OCI-LY7 (cell line): Measurements from ENCODE around the gene CBX8. TPM values are rescaled to one million over a fixed set of nuclear protein-coding genes. Genes with fewer than 3 reads are reported as not detected.

Source experiments
- BruUV-seq: library from RNA; stranded (reverse); fragments of 400-500 nt; replicated peaks from 2 replicates; lab custom pipeline; 2021; lab: Mats Ljungman, UMichigan
- CTCF ChIA-PET: fragments of 300-600 bp; sonication (Branson Sonifier 250); formaldehyde crosslinking; loops from one replicate; lab custom pipeline; 2022; ENCODE audit warnings: antibody characterized with exemption; ENCODE audit not compliant: unreplicated experiment; lab: Charles Lee
- POLR2A ChIA-PET: fragments of 300-600 bp; sonication (Branson Sonifier 250); formaldehyde crosslinking; loops from one replicate; lab custom pipeline; 2022; ENCODE audit warnings: antibody characterized with exemption; lab: Charles Lee
- DNase-seq: peaks from one replicate; pipeline ENCODE4 v3.0.0-alpha.2; 2015; ENCODE audit warnings: low spot score
- H2AFZ ChIP-seq: fragments of 200-600 bp; sonication (generic), shearing (Covaris generic); 2 replicates; pipeline ENCODE4 v1.6.1; 2014; ENCODE audit warnings: mild to moderate bottlenecking, antibody characterized with exemption, low read length, moderate library complexity
- H3K27ac ChIP-seq: fragments of 200-600 bp; sonication (generic); 2 replicates; pipeline ENCODE4 v1.5.1; 2014; ENCODE audit warnings: mixed run types, low read depth, mild to moderate bottlenecking, moderate library complexity, low read length, inconsistent platforms; ENCODE audit not compliant: poor library complexity, severe bottlenecking
- H3K36me3 ChIP-seq: fragments of 200-600 bp; sonication (generic); 2 replicates; pipeline ENCODE4 v1.6.1; 2014; ENCODE audit warnings: mild to moderate bottlenecking, antibody characterized with exemption, low read length, moderate library complexity, mixed read lengths; ENCODE audit not compliant: insufficient read depth
- H3K4me1 ChIP-seq: fragments of 200-600 bp; sonication (generic); 2 replicates; pipeline ENCODE4 v1.5.1; 2014; ENCODE audit warnings: mild to moderate bottlenecking, low read length; ENCODE audit not compliant: insufficient read depth, poor library complexity, severe bottlenecking
- H3K4me2 ChIP-seq: fragments of 200-600 bp; sonication (generic); 2 replicates; pipeline ENCODE4 v1.6.1; 2014; ENCODE audit warnings: mild to moderate bottlenecking, low read length
- H3K4me3 ChIP-seq: fragments of 200-600 bp; sonication (generic); 2 replicates; pipeline ENCODE4 v1.5.1; 2014; ENCODE audit warnings: mild to moderate bottlenecking, low read depth, low read length; ENCODE audit not compliant: poor library complexity, severe bottlenecking
- H3K79me2 ChIP-seq: fragments of 200-600 bp; sonication (generic); 2 replicates; pipeline ENCODE4 v1.6.1; 2016; ENCODE audit warnings: low read depth, mild to moderate bottlenecking, low read length, moderate library complexity, mixed read lengths; ENCODE audit not compliant: insufficient read depth
- H3K9me2 ChIP-seq: fragments of 200-600 bp; sonication (generic); 2 replicates; pipeline ENCODE4 v1.6.1; 2016; ENCODE audit warnings: mild to moderate bottlenecking, low read length, mixed read lengths; ENCODE audit not compliant: insufficient read depth
- H3K9me3 ChIP-seq: fragments of 200-600 bp; sonication (generic); 2 replicates; pipeline ENCODE4 v1.6.1; 2014; ENCODE audit warnings: mild to moderate bottlenecking, mixed run types, low read length, mixed read lengths
- H4K20me1 ChIP-seq: fragments of 200-600 bp; sonication (generic); 2 replicates; pipeline ENCODE4 v1.6.1; 2014; ENCODE audit warnings: mild to moderate bottlenecking, antibody characterized with exemption, low read length, moderate library complexity, mixed read lengths; ENCODE audit not compliant: insufficient read depth
- EZH2phosphoT487 ChIP-seq: fragments of 200-600 bp; sonication (generic); IDR thresholded peaks from 2 replicates; pipeline ENCODE4 v1.6.1; 2018; ENCODE audit warnings: low read depth, borderline replicate concordance, mild to moderate bottlenecking, mixed run types, antibody characterized with exemption, low read length, moderate library complexity, mixed read lengths
- intact Hi-C: fragments of 100-400 bp; cut with micrococcal nuclease; formaldehyde crosslinking; loops from one replicate; pipeline ENCODE4 v1.10.0; 2022; ENCODE audit not compliant: unreplicated experiment
- total RNA-seq, 2 experiments: library from RNA; depleted of rRNA in 1 of 2; stranded (reverse); fragments of >200 nt in 1 of 2; shearing (Covaris generic) in 1 of 2; gene quantifications; 2 replicates each; pipeline ENCODE4 v1.2.3, GENCODE V29; 2014 to 2022
- TF ChIP-seq, protein P1 (sequence below): fragments of 200-600 bp; sonication (generic); conservative IDR thresholded peaks from 2 replicates; pipeline ENCODE4 v1.5.1; 2014; ENCODE audit warnings: mild to moderate bottlenecking, antibody characterized with exemption, low read length, moderate library complexity, mixed read lengths

The CBX8 gene
- total RNA-seq, 2 experiments from 2014 or later = 7.5 to 16.3 TPM

DNA sequence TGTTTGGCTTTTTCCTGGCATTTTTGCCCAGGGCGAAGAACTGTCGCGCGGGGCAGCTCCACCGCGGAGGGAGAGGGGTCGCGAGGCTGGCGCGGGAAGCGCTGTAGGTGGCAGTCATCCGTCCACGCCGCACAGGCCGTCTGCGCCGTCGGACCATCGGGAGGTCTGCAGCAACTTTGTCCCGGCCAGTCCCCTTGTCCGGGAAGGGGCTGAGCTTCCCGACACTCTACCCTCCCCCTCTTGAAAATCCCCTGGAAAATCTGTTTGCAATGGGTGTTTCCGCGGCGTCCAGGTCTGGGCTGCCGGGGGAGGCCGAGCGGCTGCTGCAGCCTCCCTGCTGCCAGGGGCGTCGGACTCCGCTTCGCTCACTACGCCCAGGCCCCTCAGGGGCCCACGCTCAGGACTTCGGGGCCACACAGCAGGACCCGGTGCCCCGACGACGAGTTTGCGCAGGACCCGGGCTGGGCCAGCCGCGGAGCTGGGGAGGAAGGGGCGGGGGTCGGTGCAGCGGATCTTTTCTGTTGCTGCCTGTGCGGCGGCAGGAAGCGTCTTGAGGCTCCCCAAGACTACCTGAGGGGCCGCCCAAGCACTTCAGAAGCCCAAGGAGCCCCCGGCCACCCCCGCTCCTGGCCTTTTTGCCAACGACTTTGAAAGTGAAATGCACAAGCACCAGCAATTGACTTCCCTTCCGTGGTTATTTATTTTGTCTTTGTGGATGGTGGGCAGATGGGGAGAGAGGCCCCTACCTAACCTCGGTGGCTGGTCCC, 44.7 kb upstream of the CBX8 start:
- Histone ChIP-seq H3K9me2 (no peaks in the 10 kb centered on the region), H2AFZ (no peak overlapping the region), H3K9me3 (no peaks in the 10 kb centered on the region), H3K4me2 (no peak overlapping the region), H3K79me2 (peaks cover 15% of the 10 kb centered on the region), H3K36me3 (peaks cover 16% of the 10 kb centered on the region), H3K4me3 (no peak overlapping the region), H3K4me1 (peaks cover 9% of the 10 kb centered on the region), H4K20me1 (peaks cover 6% of the 10 kb centered on the region), H3K27ac (no peak overlapping the region)
- ChIA-PET POLR2A (no interaction called here), CTCF (no interaction called here)
- TF ChIP-seq, protein P1, sequence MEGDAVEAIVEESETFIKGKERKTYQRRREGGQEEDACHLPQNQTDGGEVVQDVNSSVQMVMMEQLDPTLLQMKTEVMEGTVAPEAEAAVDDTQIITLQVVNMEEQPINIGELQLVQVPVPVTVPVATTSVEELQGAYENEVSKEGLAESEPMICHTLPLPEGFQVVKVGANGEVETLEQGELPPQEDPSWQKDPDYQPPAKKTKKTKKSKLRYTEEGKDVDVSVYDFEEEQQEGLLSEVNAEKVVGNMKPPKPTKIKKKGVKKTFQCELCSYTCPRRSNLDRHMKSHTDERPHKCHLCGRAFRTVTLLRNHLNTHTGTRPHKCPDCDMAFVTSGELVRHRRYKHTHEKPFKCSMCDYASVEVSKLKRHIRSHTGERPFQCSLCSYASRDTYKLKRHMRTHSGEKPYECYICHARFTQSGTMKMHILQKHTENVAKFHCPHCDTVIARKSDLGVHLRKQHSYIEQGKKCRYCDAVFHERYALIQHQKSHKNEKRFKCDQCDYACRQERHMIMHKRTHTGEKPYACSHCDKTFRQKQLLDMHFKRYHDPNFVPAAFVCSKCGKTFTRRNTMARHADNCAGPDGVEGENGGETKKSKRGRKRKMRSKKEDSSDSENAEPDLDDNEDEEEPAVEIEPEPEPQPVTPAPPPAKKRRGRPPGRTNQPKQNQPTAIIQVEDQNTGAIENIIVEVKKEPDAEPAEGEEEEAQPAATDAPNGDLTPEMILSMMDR = no peak
- TF ChIP-seq EZH2phosphoT487 = peak; percentile 90; the same call in 1 of the 2 replicates
- intact Hi-C loops = no loop called here
- DNase-seq = no peak
- BruUV-seq = no TSS peak

DNA sequence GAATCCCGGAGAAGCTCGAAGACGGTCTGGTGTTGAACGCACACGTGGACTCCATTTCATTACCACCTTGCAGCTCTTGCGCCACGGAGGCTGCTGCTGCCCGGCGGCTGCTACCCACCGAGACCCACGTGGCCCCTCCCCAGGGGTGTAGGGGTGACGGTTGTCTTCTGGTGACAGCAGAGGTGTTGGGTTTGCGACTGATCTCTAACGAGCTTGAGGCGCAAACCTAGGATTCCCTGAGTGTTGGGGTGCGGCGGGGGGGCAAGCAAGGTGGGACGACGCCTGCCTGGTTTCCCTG, 44.1 kb upstream of the CBX8 start:
- ChIA-PET CTCF (no interaction called here), POLR2A (no interaction called here)
- Histone ChIP-seq H3K4me2 (no peak overlapping the region), H3K79me2 (peaks cover 21% of the 10 kb centered on the region), H3K4me3 (no peak overlapping the region), H3K9me3 (no peaks in the 10 kb centered on the region), H3K36me3 (peaks cover 22% of the 10 kb centered on the region), H3K27ac (no peak overlapping the region), H4K20me1 (peaks cover 11% of the 10 kb centered on the region), H3K4me1 (peaks cover 15% of the 10 kb centered on the region), H2AFZ (no peak overlapping the region), H3K9me2 (no peaks in the 10 kb centered on the region)
- no peak for DNase-seq
- no TSS peak for BruUV-seq
- intact Hi-C loops = no loop called here
- TF ChIP-seq EZH2phosphoT487 = no peak
- TF ChIP-seq, protein P1 = no peak

DNA sequence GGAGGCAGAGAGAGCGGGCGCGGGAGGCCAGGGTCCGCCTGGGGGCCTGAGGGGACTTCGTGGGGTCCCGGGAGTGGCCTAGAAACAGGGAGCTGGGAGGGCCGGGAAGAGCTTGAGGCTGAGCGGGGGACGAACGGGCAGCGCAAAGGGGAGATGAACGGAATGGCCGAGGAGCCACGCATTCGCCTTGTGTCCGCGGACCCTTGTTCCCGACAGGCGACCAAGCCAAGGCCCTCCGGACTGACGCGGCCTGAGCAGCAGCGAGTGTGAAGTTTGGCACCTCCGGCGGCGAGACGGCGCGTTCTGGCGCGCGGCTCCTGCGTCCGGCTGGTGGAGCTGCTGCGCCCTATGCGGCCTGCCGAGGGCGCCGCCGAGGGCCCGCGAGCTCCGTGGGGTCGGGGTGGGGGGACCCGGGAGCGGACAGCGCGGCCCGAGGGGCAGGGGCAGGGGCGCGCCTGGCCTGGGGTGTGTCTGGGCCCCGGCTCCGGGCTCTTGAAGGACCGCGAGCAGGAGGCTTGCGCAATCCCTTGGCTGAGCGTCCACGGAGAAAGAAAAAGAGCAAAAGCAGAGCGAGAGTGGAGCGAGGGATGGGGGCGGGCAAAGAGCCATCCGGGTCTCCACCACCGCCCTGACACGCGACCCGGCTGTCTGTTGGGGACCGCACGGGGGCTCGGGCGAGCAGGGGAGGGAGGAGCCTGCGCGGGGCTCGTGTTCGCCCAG, 43.6 kb upstream of the CBX8 start:
- Histone ChIP-seq H3K4me1 (peaks cover 20% of the 10 kb centered on the region), H3K9me2 (no peaks in the 10 kb centered on the region), H3K27ac (no peak overlapping the region), H3K4me2 (peak overlapping the region; percentile 61), H3K4me3 (peak overlapping the region; percentile 84), H3K79me2 (peaks cover 26% of the 10 kb centered on the region), H3K36me3 (peaks cover 27% of the 10 kb centered on the region), H2AFZ (no peak overlapping the region), H4K20me1 (peaks cover 13% of the 10 kb centered on the region), H3K9me3 (no peaks in the 10 kb centered on the region)
- CTCF ChIA-PET = no interaction called here
- intact Hi-C loops = no loop called here
- TF ChIP-seq EZH2phosphoT487 = no peak
- TF ChIP-seq, protein P1 = no peak; the same call in 1 of the 2 replicates
- no peak for DNase-seq
- POLR2A ChIA-PET = no interaction called here
- BruUV-seq = no TSS peak
